ENCODE data around the gene SMYD1.

The SMYD1 gene

DNA sequence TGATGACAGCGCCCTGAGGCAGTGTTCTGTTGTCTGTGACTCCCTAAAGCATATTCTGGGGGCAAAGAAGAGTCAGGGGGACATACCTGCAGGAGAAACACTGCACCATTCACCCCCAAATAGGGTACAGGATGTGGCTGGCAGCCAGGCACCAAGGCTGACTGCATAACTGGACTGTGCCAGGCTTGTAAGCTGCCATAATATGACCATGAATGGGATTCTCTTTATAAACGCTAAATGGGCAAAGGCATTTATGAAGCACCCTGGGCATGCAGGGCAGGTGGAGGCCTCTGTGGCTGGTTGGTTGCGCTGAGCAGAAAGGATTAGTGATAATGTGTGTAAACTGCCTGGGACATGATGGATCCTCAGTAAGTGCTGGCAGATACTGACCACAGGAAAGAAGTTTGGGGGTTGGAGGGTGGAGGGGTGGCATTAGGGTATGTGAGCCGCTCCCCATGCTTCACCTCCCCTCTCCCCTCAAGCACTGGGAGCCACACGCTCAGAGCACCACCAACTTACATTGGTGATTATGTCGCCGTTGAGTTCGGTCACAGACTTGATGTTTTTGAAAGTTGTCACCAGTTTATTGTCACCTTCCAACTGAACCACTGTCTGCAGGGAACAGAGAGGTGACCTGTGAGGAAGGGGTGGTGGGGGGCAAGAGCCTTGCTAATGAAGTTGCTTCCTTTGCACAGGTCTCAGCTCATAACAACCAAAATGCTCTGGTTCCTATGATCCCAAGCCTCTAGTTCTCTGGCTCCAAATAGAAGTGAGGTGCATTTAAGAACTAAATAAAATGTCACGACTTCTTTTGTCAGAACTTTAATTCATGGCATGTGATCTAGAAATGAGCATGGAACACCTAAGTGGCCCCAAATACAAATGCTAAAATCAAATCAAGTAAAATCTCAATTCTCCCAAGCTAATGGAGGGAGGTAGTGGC, 56.6 kb downstream of the SMYD1 start:
- no peak for DNase-seq

DNA sequence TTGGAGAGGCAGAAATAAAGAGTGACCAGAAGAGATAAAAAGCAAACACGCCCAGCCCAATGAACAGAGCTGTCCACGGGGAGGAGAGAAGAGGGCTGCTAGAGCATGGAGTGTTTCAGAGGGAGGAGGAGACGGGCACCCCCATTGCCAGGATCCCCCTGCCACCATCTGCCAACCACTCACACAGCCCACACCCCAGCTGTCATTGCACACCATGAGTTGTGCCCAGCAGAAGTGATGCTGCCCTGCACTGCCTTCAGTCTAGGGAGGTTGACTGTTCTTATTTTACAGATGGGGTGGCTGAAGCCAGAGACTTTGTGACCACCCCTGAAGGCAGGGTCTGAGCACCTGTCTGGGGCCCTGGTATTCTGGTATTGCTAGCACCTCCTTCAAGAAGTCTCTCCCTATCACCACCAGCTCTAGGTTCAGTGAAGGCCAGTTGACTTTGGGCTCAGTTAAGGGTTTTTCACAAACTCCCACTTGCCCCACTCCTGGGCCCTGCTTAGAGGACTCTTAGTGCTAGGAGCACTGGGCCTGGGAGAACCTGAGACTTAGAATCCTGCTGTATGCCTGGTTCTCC, 57.8 kb downstream of the SMYD1 start:
- DNase-seq, result no peak

DNA sequence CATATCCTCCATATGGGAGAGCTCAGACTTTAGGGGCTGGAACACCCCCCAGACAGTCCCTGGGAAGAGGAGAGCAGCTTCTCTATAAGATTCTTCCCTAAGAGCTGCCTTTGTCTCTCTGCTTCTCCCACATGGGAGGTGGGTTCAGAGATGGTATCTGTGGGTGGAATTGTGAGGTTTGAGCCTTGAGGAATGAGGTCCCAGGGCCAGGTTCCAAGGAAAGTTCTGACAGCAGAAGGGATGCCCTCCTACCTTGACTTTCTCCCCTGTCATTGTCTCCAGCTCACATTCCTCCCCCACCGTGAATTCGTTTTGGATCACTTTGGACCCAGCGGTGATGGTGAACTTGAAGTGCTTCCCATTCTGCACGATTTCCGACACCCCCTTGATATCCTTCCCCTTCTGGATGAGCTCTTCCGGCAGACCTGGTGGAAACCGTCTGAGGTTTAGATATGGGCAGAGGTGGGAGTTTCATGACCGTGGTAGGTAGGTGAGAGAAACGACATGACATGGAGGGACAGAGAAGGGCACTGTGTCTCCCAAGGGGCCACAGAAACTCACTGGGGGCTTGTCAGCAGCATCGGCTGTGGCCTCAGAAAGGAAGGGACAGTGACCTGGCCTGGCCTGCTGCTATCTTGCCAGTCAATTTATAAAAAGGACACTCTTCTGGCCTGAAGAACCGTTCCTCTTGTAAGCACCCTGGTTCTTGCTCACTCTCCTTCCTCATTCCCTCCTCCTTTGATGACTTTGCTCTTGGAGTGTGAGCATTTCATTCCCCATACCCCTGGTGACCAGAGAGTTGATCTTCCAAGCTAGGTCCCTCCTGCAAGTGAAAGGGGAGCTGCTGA, 58.5 kb downstream of the SMYD1 start:
- no peak for DNase-seq

DNA sequence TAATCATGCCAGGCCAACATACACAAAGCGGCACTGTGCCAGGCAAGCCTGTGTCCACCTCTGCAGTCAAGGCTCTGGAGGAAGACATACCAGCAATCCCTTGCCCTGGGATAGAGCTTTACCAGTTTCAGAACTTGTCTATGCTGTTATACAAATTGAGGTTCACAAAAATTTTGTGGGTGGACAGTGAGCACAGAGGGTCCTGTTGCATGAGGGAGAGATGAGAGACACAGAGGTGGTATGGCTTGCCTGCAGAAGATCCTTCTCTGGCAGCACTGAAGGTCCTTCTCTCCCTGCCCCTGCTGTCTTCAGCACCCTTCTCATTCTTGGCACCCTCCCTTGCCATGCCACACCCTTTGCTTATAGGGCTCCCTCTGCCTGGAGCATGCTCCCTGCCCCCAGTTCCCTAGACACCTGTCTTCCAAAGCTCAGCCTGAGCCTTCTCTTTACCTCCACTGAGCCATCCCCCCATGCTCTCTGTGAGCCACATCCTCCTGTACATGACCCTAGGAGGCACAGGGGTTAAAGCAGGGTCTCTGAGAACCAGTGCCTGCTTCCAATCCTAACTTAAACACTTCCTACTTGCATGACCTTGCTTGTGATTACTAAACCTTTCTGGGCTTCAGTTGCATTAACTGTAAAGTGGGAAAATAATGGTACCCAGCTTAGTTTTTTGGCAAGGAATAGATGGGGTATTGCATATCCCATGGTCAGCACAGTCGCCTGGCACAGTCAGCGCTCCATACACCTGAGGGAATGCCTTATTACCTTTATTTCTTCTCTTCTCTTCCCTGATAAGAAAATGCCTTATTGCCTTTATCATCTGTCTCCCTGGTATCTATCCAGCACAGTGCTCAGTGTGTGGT, 59.4 kb downstream of the SMYD1 start:
- DNase-seq, result no peak

DNA sequence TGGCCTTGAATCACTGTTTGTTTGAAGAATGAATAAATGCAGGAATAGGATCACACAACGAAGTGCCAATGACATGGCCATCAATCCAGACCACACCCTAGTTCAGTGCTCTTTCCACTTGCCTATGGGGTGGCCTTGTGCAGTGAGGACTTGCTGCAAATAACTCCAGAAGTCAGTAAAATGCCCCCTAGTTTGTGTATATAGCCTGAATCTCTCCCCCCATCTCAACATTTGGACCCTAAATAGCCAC, 59.9 kb downstream of the SMYD1 start:
- no peak for DNase-seq

DNA sequence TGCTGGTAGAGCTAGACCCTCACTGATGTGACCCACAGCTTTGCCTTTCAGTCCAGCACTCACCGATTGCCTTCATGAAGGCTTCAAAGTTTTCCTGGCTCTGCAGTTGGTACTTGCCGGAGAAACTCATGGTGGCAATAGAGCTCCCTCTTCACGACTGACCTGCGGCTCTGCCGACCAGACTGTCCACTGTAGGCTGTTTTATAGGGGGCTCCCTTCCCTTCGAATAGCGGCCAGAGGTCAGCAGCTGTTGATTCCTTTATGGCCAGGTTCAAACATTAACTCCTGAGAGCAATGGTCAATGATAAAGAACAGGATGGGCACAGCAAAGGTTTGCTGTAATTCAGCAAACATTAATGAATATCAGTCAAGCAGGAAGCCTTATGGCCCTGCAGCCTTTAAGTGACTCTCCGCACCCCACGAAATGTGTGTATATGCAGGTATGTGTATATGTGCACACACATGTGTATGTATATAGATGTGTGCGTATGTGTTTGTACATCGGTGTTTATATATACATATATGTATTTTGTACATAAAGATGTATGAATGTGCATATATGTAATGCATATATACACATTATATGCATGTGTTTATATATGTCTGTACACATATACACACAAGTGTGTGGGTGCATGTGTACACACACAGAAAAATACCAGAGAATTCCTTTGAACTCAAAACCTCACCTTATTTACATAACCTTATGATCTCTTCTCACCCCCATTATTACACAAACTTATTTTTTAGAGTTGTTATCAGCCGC, 60.4 kb downstream of the SMYD1 start, which contains the start of gene FABP1:
Gene FABP1 (minus strand): TSS at position 175 of the 766 bp plus-strand sequence. CDS start 45 bp downstream, at position 130.
- no peak for DNase-seq

DNA sequence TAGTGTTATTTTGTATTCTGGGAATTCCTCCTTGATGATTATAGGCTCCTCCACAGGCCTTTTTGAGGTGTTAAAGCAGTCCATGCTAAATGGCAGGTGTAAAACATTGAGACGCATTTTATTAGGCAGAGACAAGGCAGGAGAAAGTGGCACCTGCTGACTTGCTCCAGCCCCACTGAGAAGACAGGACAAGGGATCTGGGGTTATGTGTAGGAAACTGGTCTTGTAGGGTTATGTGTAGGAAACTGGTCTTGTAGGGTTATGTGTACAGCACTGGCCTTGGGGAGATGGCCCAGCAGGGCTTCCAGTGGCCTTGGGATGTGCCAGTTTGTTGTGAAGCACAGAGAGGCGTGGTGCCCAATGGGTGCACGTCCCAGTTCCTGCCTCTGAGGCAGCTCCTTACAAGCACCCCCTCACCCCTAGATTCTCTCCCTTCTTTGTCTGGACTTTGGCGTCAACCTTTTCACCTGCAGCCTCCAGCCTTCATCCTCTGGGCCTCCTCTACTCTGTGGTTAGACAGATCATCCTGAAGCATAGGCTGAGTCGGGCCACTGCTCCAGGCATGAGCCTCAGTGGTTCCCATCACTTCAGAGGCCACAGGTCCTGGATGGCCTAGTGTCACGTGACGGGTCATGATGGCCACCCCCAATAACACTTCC, 61.2 kb downstream of the SMYD1 start:
- no peak for DNase-seq

DNA sequence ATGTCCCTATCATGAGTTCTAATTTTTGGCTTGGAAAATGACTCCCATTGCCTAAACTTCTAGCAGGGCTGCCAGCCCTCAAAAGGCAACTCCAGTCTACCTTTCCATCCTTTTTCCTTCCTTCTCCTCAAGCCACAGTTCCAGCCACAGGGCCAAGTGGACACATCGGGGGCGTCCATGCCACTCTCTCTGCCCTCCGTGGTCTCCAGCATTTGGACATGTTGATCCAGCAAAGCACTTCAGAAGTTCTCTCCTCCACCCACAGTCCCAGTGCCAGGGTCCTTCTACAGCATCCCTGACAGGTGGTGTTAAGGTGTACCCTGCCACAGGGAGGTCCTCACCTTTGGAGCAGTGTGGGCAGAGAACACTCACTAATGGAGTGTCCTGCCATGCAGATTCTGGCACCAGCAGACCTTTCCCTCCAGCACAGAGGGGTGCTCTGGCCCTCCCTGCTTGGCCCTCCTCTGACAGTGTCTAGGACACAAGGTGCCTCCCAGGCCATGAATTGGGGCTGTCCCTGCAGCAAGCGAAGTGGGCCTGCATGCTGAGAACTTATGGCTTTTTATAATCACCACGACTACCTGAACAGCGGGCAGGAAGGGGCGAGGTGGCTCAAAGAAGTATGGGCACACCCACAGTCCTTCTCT, 61.8 kb downstream of the SMYD1 start:
- no peak for DNase-seq

DNA sequence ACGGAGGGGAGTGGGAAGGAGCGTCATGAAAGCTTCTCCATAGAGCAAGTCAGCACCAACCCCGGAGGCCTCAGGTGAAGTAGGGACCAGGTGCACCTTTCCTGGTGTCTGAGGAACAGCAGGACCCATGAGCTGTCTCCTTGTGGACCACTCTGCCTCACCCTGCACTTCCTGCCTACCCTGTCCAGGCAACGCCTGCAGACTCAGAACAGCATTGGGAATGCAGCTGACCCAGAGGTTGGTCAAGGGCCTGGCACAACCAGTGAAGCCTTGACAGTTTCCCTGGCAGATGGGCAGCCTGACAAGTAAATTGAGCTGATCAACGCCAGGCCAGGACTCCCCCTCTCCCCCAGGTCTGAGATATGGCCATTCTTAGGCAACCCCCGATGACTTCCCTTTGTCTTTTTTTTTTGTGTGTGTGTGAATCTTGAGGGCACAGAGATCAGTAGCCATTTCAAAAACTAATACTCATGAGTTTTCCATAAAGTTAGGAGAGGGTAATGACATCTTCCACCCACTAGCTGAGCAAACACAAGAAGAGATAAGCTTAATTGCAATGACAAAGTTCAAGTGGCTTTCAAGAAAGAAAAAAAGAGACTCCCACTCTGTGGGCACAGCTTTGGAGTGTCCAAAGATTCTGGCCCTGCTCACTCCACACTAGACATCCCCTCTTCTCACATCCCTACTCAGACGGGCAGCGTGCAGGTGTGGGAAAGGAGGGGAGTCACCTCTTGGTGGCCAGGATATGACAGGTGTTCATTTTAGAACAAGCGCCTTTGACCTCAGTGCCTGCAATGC, 63.8 kb downstream of the SMYD1 start:
- no peak for DNase-seq

DNA sequence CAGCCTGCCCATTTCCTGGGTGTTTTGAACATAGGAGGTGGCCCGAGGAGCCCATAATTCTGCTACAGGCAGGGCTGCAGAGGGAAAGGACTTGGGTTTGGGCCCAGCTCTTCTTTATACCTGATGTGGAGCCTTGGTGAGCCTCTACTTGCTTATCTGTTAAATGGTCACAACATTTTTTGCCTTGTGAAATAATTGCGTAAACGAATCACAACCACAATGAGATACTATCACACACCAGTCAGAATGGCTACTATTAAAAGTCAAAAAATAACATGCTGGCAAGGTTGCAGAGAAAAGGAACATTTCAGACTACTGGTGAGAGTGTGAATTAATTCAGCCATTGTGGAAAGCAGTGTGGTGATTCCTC, 64.4 kb downstream of the SMYD1 start:
- no peak for DNase-seq

DNA sequence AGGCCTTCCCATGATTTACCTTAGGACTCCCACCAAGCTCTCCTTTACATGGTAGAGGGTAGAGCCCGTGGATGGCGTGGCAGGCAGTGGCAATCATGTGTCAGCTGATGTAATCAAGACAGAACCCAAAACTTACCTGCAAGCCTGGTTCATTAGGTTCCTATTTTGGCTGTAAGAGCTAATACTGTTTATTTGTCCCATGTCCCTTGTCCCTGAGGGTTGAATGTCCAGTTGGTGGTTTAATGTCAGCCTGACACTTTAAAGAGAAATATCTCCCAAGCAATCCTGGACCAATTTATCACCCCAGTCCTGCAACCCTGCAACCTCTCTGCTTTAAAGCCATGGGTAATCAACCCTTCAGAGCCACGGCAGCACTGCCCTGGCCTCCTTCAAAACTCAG, 66.2 kb downstream of the SMYD1 start:
- no peak for DNase-seq

DNA sequence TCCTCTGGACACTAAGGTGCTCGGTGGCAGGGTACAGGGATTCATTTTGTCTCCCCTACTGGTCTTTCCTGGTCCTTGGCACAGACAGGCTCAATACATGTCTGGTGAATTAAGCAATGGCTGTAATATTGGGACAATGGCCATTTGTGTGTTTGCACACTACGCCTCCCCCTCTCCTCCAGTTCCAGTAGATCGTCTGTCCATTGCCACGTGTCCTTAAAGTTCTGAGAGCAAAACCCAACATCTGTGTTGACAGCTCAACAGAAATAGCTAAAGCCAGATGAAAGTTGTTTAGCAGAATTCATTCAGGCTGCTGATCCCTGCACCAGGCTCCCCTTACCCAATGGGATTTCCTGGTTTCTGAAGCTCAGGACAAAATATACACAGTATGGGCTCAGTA, 69.2 kb downstream of the SMYD1 start:
- no peak for DNase-seq

DNA sequence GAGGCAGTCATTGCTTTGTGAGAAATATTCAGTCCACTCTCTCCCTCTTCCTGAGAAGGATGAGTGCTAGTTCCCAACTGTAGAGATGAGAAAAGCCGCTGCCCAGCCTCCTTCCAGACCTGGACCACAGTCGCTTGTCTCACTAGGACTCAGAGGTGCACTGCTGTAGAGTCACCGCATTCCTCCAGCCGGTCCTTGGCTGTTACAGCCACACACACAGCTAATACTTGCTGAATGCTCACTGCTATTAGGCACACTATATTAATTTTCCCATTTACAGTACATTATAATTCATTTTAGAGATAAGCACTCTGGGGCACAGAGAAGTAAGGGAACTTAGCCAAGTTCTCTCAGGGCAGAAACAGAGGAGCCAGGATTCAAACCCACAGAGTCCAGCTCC, 70.2 kb downstream of the SMYD1 start:
- no peak for DNase-seq

DNA sequence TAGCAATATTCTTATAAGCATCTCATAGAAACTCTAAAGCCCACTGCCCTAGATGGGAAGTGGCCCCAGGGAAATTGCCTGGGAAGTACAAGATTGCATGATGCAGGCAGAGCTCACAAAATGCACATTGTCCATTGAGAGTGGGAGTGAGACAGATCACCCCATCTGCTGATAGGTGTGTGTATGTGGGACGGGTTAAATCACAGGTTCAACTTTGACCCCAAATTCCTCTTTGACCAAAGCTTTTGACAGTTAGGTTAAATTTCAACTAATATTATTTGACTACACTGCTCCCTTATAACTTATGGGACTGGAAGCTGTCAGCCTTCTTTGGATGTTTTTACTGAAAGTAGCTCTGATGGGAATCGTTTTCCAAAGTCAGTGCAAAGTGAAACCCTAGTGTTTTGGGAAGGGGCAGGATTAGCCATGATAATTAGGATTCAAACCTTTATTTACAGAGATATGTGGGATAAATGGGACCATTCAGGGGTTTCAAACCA, 71.6 kb downstream of the SMYD1 start:
- DNase-seq, result no peak

DNA sequence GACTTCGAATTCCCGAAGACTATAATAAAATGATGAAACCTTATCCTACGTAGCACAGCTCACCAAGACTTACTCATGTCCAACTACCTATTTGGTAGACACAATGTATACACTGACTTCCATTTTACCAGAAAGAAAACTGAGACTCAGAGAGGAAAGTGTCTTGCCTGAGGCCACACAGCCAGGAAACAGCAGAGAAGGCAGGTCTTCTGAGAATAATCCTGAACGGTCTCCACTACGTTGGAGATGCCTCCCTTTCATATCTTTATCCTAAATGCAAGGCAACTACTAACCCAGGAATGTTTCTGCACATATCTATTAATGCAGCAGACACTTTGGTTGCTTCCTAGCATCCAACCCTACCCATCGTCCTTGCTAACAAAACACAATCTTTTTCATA, 72.2 kb downstream of the SMYD1 start:
- DNase-seq, result no peak

DNA sequence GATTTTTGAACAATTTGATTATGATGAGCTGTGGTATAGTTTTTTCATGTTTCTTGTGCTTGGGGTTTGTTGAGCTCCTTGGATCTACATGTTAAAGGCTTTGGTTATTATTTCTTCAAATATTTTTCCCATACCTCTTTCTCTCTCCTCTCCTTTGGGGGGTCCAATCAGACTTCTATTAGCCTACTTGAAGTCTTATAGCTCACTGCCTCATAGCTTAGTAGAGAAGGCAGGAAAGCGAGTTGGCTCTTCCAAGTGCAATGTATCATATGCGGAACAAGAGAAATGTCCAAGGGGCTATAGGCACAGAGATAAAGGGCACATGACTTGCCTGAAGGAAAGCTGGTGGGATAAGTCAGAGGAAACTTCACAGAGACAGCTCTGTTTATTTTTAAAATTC, 74.3 kb downstream of the SMYD1 start:
- DNase-seq, result no peak

DNA sequence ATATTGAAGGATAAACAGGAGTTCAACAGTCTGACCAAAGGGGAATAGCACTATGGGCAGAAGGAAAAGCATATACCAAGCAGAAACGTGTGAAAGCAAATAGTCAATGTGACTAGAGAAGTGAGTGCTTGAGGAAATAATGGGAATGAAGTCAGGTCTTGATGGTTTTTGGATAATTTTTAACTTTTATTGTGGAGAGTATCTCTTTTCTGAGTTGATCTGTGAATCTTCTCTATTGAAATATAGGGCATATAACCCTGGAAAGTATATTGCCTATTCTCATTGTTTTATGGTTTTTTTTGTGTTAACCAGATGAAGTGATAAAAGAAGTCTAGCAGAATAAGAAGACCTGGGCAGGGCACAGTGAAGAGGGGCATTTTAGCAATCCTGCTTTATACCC, 76.6 kb downstream of the SMYD1 start:
- DNase-seq, result no peak

DNA sequence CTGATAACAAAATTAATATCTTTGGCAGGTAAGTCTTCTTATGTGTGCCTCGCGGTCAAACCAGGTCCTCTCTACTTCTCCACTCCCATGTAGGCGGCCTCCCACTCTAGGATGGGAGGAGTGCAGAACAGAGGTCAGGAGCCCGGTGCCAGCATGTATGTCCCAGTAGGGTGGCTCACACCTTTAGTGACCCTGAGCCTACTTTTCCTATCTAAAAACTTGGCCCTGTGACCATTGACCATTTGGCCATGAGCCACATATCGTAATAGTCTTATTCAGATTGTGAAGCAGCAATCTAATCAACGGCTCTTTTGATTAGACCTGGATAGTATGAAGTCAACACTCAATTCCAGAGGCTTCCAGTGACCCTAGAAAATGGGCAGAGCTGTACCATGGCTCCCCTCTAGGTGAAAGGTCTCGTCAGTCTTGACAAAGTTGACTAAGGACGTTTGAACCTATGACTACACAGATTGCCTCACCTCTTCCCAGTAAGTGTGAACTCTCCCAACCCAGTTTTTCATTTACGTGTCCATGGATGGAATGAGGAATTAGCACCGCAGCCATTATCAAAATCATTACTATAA, 77.4 kb downstream of the SMYD1 start:
- no peak for DNase-seq

DNA sequence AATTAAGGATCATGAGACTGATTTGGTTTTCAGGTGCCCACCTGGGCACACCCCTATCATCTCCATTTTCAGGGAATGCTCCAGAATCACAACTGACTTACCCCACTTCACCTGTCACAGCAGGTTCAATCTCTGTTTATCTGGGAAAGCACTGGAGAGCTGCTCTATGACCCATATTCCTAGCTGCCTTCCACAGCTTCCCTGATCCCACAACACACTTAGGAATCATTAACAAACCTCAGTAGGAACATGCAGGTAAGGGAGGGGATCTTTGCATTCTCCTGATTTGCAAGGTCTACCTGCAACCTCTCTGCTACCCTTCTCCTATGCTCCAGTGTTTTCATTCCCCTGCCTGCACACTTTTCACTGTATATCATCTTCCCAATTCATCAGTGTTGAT, 79.0 kb downstream of the SMYD1 start:
- no peak for DNase-seq

DNA sequence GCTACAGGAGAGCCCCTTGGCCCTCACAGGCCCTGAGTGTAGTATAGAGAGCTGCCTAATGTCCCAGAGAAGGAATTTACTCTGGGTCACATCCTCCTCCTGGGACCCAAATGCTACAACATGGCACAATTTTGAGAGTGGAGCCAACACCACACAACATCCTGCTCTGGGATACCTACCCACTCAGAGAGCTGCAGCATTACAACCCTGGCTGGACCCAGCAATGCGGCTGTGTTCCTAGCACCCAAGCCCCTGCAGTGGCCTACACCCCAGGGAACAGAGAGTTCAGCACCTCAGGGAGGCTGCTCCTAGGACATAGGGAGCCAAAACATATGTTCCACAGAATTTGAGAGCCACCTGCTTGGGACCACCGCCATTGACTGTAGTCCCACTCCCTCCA, 79.5 kb downstream of the SMYD1 start:
- no peak for DNase-seq
